GM23248 (cell line): ENCODE measurements around the gene S100A9. TPM values are rescaled to one million over a fixed set of nuclear protein-coding genes. Genes with fewer than 3 reads are reported as not detected.

ENCODE experiments used
- DNase-seq: peaks from one replicate; pipeline ENCODE4 v3.0.0-alpha.2; 2015
- H2AFZ ChIP-seq: fragments of 200-600 bp; sonication (generic); 2 replicates; pipeline ENCODE4 v1.6.1; 2016; ENCODE audit warnings: antibody characterized with exemption
- H3F3A ChIP-seq: fragments of 200-600 bp; sonication (generic); 2 replicates; pipeline ENCODE4 v1.6.1; 2016; ENCODE audit warnings: mild to moderate bottlenecking, antibody characterized with exemption, mixed run types; ENCODE audit not compliant: insufficient read depth
- H3K27ac ChIP-seq: fragments of 200-600 bp; sonication (generic); 2 replicates; pipeline ENCODE4 v1.5.1; 2016; ENCODE audit warnings: mild to moderate bottlenecking
- H3K27me3 ChIP-seq: fragments of 200-600 bp; sonication (generic); replicated peaks from 2 replicates; pipeline ENCODE4 v1.6.1; 2016; ENCODE audit warnings: mild to moderate bottlenecking; ENCODE audit not compliant: insufficient read depth
- H3K36me3 ChIP-seq: fragments of 200-600 bp; sonication (generic); 2 replicates; pipeline ENCODE4 v1.6.1; 2016; ENCODE audit warnings: low read depth, mild to moderate bottlenecking
- H3K4me1 ChIP-seq: fragments of 200-600 bp; sonication (generic); 2 replicates; pipeline ENCODE4 v1.6.1; 2016; ENCODE audit warnings: mild to moderate bottlenecking; ENCODE audit not compliant: insufficient read depth
- H3K4me2 ChIP-seq: fragments of 200-600 bp; sonication (generic); one replicate; pipeline ENCODE4 v1.6.1; 2016; ENCODE audit warnings: mild to moderate bottlenecking; ENCODE audit not compliant: unreplicated experiment
- H3K4me3 ChIP-seq: fragments of 200-600 bp; sonication (generic); 2 replicates; pipeline ENCODE4 v1.5.1; 2016; ENCODE audit warnings: mild to moderate bottlenecking
- H3K79me2 ChIP-seq: fragments of 200-600 bp; sonication (generic); 2 replicates; pipeline ENCODE4 v1.6.1; 2016; ENCODE audit warnings: mild to moderate bottlenecking; ENCODE audit not compliant: insufficient read depth
- H3K9ac ChIP-seq: fragments of 200-600 bp; sonication (generic); 2 replicates; pipeline ENCODE4 v1.6.1; 2016; ENCODE audit warnings: mild to moderate bottlenecking
- H3K9me2 ChIP-seq: fragments of 200-600 bp; sonication (generic); 2 replicates; pipeline ENCODE4 v1.6.1; 2016; ENCODE audit warnings: mixed run types, mild to moderate bottlenecking, moderate library complexity; ENCODE audit not compliant: insufficient read depth
- H3K9me3 ChIP-seq: fragments of 200-600 bp; sonication (generic); one replicate; pipeline ENCODE4 v1.6.1; 2017; ENCODE audit warnings: low read depth
- H4K20me1 ChIP-seq: fragments of 200-600 bp; sonication (generic); 2 replicates; pipeline ENCODE4 v1.6.0; 2016; ENCODE audit not compliant: insufficient read depth
- EZH2 ChIP-seq: fragments of 200-600 bp; sonication (generic); IDR thresholded peaks from 2 replicates; pipeline ENCODE4 v1.6.1; 2018; ENCODE audit warnings: antibody characterized with exemption, mild to moderate bottlenecking; ENCODE audit not compliant: insufficient read depth, poor library complexity, severe bottlenecking
- EZH2phosphoT487 ChIP-seq: fragments of 200-600 bp; sonication (generic); IDR thresholded peaks from 2 replicates; pipeline ENCODE4 v1.6.1; 2018; ENCODE audit warnings: antibody characterized with exemption, moderate library complexity, mild to moderate bottlenecking, low read depth; ENCODE audit not compliant: insufficient read depth
- WGBS, 2 experiments: methylation state at CpG; one replicate each; pipeline ENCODE4 v1.1.6; 2015 to 2017; ENCODE audit warnings: low lambda C conversion rate in 2 of 2, low coverage in 1 of 2; ENCODE audit errors: missing lambda C conversion rate in 2 of 2; 5-methylcytosine and 5-hydroxymethylcytosine counted together
- in situ Hi-C: fragments of 300-500 bp; cut with MboI; formaldehyde crosslinking; loops from 2 replicates; pipeline ENCODE4 v1.15.0; 2020
- polyA plus RNA-seq: library from polyadenylated mRNA; unstranded; fragments of >200 nt; fragmentation: Nextera tagmentation; extraction: Ambion mirVana; gene quantifications from 2 replicates; pipeline ENCODE4 v1.2.1, GENCODE V29; 2016
- total RNA-seq: library from RNA; depleted of rRNA; stranded (reverse); fragments of >200 nt; shearing (Covaris generic); gene quantifications from 2 replicates; pipeline ENCODE4 v1.2.3, GENCODE V29; 2014

The S100A9 gene
- total and polyA plus RNA-seq, 2 experiments from 2014 or later, result not detected

DNA sequence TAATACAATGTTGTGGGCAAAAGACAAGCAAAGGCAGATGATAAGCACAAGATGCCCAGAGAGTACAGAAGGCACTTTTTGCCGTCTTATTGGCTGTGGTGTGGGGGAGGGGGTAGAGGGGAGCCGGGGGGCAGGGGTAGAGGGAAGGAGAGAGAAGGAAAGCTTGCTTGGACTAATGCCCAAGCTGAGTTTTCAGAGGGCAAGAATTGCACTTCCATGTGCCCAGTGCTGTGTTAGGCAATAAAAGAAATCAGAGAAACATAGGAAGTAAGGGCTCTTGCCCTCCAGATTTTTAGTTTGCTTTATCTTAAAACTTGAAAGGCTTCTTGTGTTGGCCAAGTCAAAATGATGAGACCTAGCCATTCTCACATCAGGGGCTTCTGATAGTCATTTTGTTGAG is 9.4 kb downstream of the S100A9 start:
- peaks cover 29% of the 10 kb centered on the region for H3K27me3 ChIP-seq
- no peak overlapping the region for H3K4me3 ChIP-seq
- no peaks in the 10 kb centered on the region for H3K79me2 ChIP-seq
- in situ Hi-C loops, result loop anchor here (10.0 to 25.0 kb wide), 2 partner anchors 118 to 370 kb away; partner anchors contain the start of gene INTS3
- no peak overlapping the region for H2AFZ ChIP-seq
- H3K27ac ChIP-seq, result no peak overlapping the region
- H4K20me1 ChIP-seq, result no peaks in the 10 kb centered on the region
- no peak overlapping the region for H3K4me2 ChIP-seq
- TF ChIP-seq EZH2phosphoT487, result no peak
- TF ChIP-seq EZH2, result no peak
- no peak overlapping the region for H3K9ac ChIP-seq
- 27 to 33% methylated on average over 2 of the region's 2 CpGs for whole genome bisulfite sequencing, 2 experiments
- H3F3A ChIP-seq, result no peaks in the 10 kb centered on the region
- H3K9me2 ChIP-seq, result no peaks in the 10 kb centered on the region
- no peak for DNase-seq
- H3K4me1 ChIP-seq, result no peaks in the 10 kb centered on the region
- H3K36me3 ChIP-seq, result no peaks in the 10 kb centered on the region
- no peaks in the 10 kb centered on the region for H3K9me3 ChIP-seq

DNA sequence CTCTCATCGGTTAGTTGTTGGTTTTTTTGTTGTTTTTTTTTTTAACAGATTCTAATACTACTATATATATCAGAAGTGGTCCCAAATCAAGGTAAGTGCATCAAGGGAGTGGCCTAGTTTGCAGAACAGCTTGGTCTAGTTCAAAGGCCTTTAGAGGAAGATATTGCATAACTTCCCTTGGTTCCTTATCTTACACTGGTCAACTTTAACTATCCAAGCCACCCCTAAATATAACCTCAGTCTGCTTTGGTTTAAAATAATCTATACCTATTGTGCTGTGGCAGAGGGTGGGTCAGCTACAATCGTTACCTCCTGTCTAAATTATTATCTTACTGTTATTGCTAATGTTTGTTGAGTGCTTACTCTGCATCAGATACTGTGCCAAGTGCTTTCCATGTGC is 10.8 kb downstream of the S100A9 start:
- Histone ChIP-seq H2AFZ (no peak overlapping the region), H3K9me2 (no peaks in the 10 kb centered on the region), H3K9ac (no peak overlapping the region), H3K9me3 (no peaks in the 10 kb centered on the region), H3K27me3 (peaks cover 22% of the 10 kb centered on the region), H3F3A (no peaks in the 10 kb centered on the region), H4K20me1 (no peaks in the 10 kb centered on the region), H3K4me3 (no peak overlapping the region), H3K36me3 (no peaks in the 10 kb centered on the region), H3K79me2 (no peaks in the 10 kb centered on the region), H3K4me1 (no peaks in the 10 kb centered on the region), H3K4me2 (no peak overlapping the region), H3K27ac (no peak overlapping the region)
- 27 to 32% methylated on average over 2 of the region's 2 CpGs for WGBS, 2 experiments
- no peak for DNase-seq
- TF ChIP-seq EZH2 (no peak), EZH2phosphoT487 (no peak)
- in situ Hi-C loops, result loop anchor here (10.0 to 25.0 kb wide), 2 partner anchors 116 to 369 kb away; partner anchors contain the start of gene INTS3

DNA sequence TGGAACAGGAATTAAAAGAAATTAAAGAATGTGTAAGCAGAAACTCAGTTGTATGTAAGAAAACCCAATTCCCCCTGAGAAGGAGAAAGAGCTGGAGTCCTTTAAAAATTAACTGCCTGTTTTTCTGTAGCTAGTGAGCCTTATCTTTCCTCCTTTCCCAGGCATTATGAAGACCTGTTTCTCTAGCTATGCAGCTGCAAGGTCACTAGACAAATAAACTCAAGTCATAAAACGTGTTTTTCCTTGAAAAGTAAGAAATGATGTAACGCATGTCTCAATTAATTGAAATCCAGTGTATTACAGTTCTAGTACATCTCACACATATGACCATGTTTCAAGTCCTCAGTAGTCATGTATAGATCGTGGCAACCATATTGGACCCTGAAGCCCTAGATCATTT is 12.5 kb downstream of the S100A9 start:
- H3K79me2 ChIP-seq, result no peaks in the 10 kb centered on the region
- H4K20me1 ChIP-seq, result no peaks in the 10 kb centered on the region
- H3K4me1 ChIP-seq, result peaks cover 1% of the 10 kb centered on the region
- no peaks in the 10 kb centered on the region for H3K9me2 ChIP-seq
- DNase-seq, result no peak
- no peaks in the 10 kb centered on the region for H3K36me3 ChIP-seq
- H3F3A ChIP-seq, result no peaks in the 10 kb centered on the region
- TF ChIP-seq EZH2 (no peak), EZH2phosphoT487 (no peak)
- no peak overlapping the region for H2AFZ ChIP-seq
- H3K9me3 ChIP-seq, result no peaks in the 10 kb centered on the region
- peaks cover 27% of the 10 kb centered on the region for H3K27me3 ChIP-seq
- WGBS, 2 experiments, result 38 to 48% methylated on average over 3 of the region's 3 CpGs
- H3K4me3 ChIP-seq, result no peak overlapping the region
- no peak overlapping the region for H3K27ac ChIP-seq
- in situ Hi-C loops, result loop anchor here (25.0 kb wide), 1 partner anchor 367 kb away; the partner anchor contains the start of gene INTS3
- no peak overlapping the region for H3K4me2 ChIP-seq
- no peak overlapping the region for H3K9ac ChIP-seq

DNA sequence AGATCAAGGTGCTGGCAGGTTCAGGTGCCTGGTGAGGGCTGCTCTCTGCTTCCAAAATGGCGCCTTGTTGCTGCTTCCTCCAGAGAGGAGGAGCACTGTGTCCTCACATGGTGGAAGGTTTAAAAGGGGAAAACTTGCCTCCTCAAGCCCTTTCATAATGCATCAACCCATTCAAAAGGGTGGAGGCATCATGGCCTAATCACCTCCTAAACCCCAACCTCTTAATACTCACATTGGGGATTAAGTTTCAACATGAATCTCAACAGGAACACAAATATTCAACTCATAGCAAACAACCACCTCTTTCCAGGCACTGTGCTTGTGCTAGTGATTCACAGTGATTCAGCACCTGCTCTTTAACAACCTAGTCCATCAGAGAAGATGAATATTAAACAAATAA is 13.6 kb downstream of the S100A9 start:
- no peak overlapping the region for H2AFZ ChIP-seq
- in situ Hi-C loops, result loop anchor here (25.0 kb wide), 1 partner anchor 366 kb away; the partner anchor contains the start of gene INTS3
- no peaks in the 10 kb centered on the region for H3K36me3 ChIP-seq
- no peak for DNase-seq
- H3K79me2 ChIP-seq, result no peaks in the 10 kb centered on the region
- 69 to 78% methylated on average over 1 of the region's 1 CpG for WGBS, 2 experiments
- H3K4me2 ChIP-seq, result no peak overlapping the region
- peaks cover 27% of the 10 kb centered on the region for H3K27me3 ChIP-seq
- TF ChIP-seq EZH2, result no peak
- TF ChIP-seq EZH2phosphoT487, result no peak
- no peak overlapping the region for H3K27ac ChIP-seq
- no peaks in the 10 kb centered on the region for H4K20me1 ChIP-seq
- H3F3A ChIP-seq, result peaks cover 6% of the 10 kb centered on the region; the same call in 1 of the 2 replicates
- no peak overlapping the region for H3K9ac ChIP-seq
- peaks cover 11% of the 10 kb centered on the region for H3K4me1 ChIP-seq
- H3K9me2 ChIP-seq, result no peaks in the 10 kb centered on the region
- no peaks in the 10 kb centered on the region for H3K9me3 ChIP-seq
- no peak overlapping the region for H3K4me3 ChIP-seq
